NK-92 treated with Interleukin-12 subunit alpha and Interleukin-12 subunit beta, amount 100 ng/mL, for 24 hours (cell line): Measurements from ENCODE around the gene CLEC17A.
"Not testable (repeated sequence)": the region's sequence is repeated elsewhere in the genome, so short reads cannot be mapped to it uniquely, and the experiment has no call there.

Source experiments
- DNase-seq: peaks from one replicate; lab custom pipeline; 2025; lab: John Stamatoyannopoulos, UW

The CLEC17A gene

GRCh38 chr19:14580623-14581237 lies 2.2 kb upstream of the CLEC17A start:
- DNase-seq = no peak

DNA sequence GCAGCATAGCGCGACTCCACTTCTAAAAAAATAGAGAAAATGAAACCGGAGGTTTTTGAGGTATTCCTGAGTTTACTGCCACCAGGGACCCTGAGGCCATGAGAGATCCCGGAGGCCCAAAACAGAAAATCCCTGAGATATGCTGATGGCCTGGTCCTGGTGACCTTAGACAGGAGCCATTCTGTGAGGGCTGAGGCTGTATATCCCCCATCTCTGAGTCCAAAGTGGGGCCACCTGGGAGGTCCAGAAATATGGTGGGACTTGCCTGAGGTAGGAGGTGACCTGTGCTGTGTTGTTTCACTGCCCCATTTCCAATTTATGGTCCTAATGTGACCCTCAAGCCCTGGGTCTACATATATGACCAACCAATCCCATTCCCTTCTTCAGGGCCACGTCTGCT lies 1.5 kb downstream of the CLEC17A start:
- not testable (repeated sequence) for DNase-seq

DNA sequence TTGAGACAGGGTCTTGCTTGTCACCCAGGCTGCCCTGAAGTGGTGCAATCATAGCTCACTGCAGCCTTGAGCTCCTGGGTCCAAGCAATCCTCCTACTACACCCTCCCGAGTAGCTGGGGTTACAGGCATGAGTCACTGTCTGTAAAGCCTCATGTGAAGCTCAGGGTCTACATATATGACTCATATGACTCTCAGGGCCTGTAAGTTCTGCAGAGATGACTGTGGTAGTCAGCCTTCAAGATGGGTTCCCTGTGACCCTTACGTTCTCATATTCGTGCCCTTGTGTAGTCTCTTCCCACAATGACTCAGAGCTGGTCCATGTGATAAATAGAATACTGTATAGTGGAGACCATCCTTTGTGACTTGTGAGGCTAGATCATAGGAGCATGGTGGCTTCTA lies 2.3 kb downstream of the CLEC17A start:
- peak; percentile 58 for DNase-seq

GRCh38 chr19:14589433-14589832 lies 6.5 kb downstream of the CLEC17A start:
- peak; percentile 31 for DNase-seq

- no peak for DNase-seq
These were observed 12.7 kb downstream of the CLEC17A start for GRCh38 chr19:14595558-14595957.

GRCh38 chr19:14599548-14600147 lies 16.8 kb downstream of the CLEC17A start:
- no peak for DNase-seq

DNA sequence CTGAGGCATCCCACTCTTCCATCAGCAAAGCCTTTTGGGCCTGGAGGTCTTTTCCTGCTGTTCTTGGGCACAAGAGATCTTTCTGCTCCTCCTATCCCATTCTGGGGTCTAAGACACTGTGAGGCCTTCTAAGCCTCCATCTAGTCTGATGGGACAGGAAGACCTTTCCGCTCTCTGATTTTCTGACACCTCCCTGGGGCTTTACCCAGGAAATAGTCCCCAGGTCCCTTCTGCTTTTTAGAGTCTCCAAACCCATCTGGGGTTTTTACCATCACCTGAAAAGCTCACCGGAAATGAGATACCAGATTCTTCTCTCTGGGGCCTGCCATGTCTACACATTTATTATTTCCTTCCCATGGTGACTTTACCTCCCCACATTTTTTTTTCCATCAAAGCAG lies 21.1 kb downstream of the CLEC17A start:
- DNase-seq = no peak

- no peak for DNase-seq
These were observed 23.7 kb downstream of the CLEC17A start for GRCh38 chr19:14606627-14607026.

DNA sequence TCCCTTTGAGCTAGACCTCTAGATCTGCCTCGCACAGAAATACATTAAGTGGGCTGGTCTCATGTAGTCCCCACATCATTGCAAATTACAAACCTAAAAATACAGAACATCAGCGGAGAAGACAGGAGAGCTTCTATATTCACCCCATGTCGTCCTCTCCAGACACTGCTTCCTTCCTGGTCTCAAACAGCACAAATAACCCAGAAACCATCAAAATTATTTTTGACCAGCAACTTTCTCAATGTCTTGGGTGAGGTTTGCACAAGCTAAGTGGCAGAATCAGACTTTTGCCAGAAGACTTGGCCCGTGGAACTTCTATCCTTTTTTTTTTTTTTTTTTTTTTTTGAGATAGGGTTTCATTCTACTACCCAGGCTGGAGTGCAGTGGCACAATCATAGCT lies 28.2 kb downstream of the CLEC17A start:
- no peak for DNase-seq

GRCh38 chr19:14612242-14612641 lies 29.4 kb downstream of the CLEC17A start:
- DNase-seq = not testable (repeated sequence)

- DNase-seq = no peak
These were observed 29.8 kb downstream of the CLEC17A start for GRCh38 chr19:14612657-14613056.

- not testable (repeated sequence) for DNase-seq
These were observed 30.7 kb downstream of the CLEC17A start for GRCh38 chr19:14613399-14614098.

DNA sequence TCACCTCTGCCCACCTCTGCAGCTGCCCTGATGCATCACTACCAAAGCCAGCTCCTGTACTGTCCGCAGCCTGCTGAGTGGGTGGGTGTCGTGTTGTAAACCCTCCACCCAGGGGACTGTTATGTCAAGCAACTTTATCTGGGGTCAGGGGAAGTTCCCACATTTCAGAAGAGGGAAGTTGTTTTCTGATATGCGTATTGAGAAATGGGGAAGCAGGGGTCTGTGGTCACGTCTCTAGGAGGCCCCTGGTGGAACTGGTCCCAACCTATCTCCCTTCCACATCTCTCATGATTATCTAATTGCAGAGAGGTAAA lies 31.2 kb downstream of the CLEC17A start:
- DNase-seq = no peak

- DNase-seq = no peak
These were observed 32.7 kb downstream of the CLEC17A start for GRCh38 chr19:14615623-14616022.

DNA sequence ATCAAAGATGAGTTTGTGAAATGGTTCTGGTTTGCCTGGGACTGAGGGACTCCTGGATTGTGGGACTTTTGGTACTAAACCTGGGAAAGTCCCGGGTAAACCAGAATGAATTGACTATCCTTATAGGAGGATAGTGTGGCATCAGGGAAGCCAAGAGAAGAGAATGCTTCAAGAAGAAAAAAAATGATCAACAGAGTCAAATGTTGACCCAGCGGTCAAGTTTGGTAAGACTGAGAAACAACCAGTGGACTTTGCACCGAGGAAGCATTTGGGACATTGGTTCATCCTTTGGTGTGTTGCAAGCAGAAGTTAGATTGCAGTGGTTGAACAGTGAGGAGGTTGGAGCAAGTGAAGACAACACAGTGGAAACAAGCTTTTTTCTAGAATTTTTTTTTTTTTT lies 33.5 kb downstream of the CLEC17A start:
- DNase-seq = no peak

DNA sequence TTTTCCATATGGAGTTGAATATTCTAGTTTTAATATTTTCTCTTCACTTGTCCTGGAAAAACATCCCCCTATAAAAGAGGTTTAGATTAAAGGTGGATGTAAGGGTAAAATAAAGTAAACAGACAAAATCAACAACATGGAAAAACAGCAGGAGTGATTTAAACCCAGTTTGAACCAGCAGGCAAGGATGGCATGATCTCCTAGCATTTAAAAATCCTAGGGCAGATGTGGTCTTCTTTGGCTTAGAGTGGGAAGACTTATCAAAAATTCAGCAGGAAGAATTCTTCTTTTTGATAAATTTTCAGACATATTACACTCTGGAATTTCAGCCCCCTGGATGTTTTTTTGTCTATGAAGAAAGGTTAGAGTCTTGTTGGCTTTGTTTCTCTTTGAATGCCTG lies 36.5 kb downstream of the CLEC17A start:
- DNase-seq = no peak

DNA sequence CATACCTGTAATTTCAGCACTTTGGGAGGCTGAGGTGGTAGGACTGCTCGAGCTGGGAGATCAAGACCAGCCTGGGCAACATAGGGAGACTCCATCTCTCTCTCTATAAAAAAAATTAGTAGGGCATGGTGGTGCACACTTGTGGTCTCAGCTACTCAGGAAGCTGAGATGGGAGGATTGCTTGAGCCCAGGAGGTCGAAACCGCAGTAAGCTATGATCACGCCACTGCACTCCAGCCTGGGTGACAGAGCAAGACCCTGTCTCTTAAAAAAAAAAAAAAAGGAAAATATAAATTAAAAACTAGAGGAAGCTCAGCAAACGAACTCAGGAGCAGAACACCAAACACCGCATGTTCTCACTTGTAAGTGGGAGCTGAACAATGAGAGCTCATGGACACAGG lies 41.6 kb downstream of the CLEC17A start:
- not testable (repeated sequence) for DNase-seq

DNA sequence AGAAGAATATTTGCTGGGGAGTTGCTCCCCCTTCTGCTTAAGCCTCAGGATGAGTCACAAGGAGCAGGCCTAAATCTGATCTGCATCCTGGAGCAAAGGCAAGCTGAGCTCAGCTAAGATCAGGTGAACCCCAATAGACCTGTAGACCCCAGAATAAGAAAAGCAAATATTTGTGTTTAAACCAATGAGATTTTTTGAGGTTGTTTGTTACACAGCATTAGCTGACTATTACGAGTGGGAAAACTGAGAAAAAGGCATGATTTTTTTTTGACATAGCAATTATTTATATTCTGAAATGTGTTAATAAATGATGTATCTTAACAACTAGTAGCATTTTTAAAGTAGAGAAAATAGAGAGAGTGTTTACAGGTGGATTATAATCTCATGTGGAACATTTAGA lies 46.7 kb downstream of the CLEC17A start:
- no peak for DNase-seq

DNA sequence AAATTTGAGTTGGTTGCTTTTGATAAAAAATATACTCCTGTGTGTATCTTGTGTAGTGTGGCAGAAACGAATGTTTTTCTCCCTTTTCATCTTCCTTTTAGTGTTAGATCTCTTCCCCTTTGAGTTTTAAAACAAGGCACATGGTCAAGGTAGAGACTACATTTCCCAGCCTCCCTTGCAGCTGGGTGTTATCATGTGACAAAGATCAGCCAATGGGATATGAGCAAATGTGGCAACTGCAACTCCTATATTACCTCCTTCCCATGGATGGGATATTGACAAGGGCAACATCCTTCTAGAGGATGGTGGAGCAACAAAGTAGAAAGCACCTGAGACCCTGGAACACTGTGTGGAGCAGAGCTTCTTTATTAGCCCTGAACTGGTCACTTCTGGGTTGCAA lies 49.4 kb downstream of the CLEC17A start:
- no peak for DNase-seq

DNA sequence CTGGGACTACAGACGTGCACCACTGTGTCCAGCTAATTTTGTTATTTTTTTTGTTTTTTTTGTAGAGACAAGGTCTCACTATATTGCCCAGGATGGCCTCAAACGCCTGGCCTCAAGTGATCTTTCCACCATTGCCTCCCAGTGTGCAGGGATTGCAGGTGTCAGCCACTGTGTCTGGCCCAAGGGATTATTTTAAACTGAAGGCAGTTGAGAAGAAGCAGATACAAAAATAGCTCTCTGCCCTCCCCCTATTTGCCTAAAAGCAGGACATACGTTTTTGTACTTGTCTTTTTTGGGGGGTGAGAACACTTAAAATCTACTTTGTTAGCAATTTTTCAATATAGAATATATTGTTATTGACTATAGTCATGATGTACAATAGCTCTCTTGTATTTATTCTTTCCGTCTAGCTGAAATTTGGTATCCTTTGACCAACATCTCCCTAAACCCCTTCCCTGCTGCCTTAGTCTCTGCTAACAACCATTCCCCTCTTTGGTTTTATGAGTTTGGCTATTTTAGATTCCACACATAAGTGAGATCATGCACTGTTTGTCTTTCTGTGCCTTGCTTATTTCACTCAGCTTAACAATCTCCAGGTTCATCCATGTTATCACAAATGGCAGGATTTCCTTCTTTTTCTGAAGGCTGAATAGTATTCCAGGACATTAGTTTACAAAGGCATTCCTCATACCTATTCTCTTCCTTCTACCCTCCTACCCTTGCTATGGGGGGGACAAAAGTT lies 56.8 kb downstream of the CLEC17A start:
- DNase-seq = no peak

DNA sequence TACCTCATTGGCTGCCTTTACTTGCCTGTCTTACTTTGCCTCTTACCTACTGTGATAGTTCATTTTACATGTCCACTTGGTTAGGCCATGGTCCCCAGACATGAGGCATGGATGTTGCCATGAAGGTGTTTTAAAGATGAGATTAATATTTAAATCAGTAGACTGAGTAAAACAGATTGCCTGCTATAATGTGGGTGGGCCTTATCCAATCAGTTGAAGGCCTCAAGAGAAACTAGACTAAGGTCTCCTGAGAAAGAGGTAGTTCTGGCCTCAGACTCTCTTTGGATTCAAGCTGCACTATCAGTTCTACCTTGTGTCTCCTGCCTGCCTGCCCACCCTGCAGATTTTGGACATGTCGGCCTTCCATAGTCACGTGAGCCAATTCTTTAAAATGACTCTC lies 65.6 kb downstream of the CLEC17A start:
- no peak for DNase-seq

GRCh38 chr19:14649020-14649419 lies 66.1 kb downstream of the CLEC17A start:
- no peak for DNase-seq

GRCh38 chr19:14650161-14650560 lies 67.3 kb downstream of the CLEC17A start:
- no peak for DNase-seq
